Measurements from ENCODE around the gene CELF2. TPM values are rescaled to one million over a fixed set of nuclear protein-coding genes. Genes with fewer than 3 reads are reported as not detected.

Gene CELF2
- total and polyA plus RNA-seq, 2 experiments from 2014 or later, result 16.6 to 26.9 TPM

DNA sequence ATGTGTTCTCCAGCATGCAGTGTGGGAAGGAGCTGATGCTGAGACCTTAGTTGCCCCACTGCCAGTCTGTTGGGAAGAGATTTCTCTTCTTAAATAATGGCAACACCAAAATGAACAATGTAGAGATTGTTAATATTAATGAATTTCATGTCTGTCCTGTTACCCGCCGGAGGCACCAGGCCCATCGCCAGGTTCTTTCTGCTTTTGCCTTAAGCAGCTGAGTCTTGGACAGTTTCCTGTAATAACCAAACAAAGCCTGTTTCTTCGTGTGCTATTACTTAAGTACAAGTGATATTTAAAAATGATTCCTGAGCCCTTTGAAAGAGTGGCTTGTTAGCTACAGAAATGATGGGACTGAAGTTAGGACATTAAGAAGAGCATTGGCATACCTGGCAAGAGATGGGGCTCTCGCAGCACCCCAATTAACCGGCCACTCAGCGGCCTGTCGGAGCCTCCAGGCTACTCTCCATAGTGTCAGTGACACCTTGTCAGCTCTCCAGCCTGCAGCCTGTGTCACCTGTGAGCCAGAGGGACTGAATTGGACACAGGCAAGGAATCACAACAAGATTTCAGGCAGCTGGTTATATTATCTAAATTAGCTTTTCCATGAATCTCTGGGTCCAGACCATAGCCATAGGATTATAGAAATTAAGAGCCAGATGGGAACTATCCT, 142.0 kb downstream of the CELF2 start:
- Histone ChIP-seq H3K9me2 (replicated peaks; ENCODE audit: insufficient read depth) (no peaks in the 10 kb centered on the region), H3K4me1 (ENCODE audit: insufficient read depth) (peaks cover 5% of the 10 kb centered on the region), H3K4me3 (no peak overlapping the region), H3K36me3 (replicated peaks; ENCODE audit: insufficient read depth, low read depth) (no peaks in the 10 kb centered on the region), H3K27me3 (peaks cover 21% of the 10 kb centered on the region), H3K9me3 (ENCODE audit: low read depth) (no peaks in the 10 kb centered on the region), H4K20me1 (ENCODE audit: insufficient read depth, poor library complexity, severe bottlenecking) (no peaks in the 10 kb centered on the region), H3K27ac (no peak overlapping the region), H3K79me2 (no peaks in the 10 kb centered on the region), H2AFZ (no peak overlapping the region), H3K4me2 (no peak overlapping the region)
- WGBS (ENCODE audit: low lambda C conversion rate, missing lambda C conversion rate), result 83% methylated on average over 8 of the region's 8 CpGs
- TF ChIP-seq EZH2 (IDR thresholded peaks at IDR 0.05; ENCODE audit: borderline replicate concordance), result no peak
- TF ChIP-seq EZH2phosphoT487 (IDR thresholded peaks at IDR 0.05; ENCODE audit: low read depth, severe bottlenecking, unreplicated experiment), result no peak
- TF ChIP-seq, protein P1, sequence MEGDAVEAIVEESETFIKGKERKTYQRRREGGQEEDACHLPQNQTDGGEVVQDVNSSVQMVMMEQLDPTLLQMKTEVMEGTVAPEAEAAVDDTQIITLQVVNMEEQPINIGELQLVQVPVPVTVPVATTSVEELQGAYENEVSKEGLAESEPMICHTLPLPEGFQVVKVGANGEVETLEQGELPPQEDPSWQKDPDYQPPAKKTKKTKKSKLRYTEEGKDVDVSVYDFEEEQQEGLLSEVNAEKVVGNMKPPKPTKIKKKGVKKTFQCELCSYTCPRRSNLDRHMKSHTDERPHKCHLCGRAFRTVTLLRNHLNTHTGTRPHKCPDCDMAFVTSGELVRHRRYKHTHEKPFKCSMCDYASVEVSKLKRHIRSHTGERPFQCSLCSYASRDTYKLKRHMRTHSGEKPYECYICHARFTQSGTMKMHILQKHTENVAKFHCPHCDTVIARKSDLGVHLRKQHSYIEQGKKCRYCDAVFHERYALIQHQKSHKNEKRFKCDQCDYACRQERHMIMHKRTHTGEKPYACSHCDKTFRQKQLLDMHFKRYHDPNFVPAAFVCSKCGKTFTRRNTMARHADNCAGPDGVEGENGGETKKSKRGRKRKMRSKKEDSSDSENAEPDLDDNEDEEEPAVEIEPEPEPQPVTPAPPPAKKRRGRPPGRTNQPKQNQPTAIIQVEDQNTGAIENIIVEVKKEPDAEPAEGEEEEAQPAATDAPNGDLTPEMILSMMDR (IDR thresholded peaks at IDR 0.05; ENCODE audit: poor library complexity), result no peak
- no peak for DNase-seq (ENCODE audit: low spot score)

DNA sequence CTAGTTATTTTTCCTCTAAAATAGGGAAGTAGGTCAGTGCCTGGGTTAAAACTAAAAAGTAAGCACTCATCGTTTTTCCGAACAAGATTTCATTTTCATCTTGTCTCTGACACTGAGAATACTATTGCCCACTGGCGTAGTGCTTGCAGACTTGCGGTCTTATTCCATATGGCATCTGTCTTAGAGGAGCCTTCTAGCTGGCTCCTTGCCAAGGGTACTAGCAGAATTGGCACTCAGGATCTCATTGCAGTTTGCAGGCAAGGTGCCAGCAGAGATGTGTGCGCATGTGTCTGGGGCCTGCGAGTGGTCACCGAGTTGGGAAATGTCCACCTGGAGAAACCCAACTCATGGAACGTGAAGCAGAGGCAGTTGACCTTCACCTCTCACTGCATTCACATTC, 143.4 kb downstream of the CELF2 start:
- no peaks in the 10 kb centered on the region for H3K79me2 ChIP-seq
- no peak overlapping the region for H3K4me2 ChIP-seq
- no peak for DNase-seq (ENCODE audit: low spot score)
- no peaks in the 10 kb centered on the region for H3K36me3 ChIP-seq (replicated peaks; ENCODE audit: insufficient read depth, low read depth)
- TF ChIP-seq, protein P1 (IDR thresholded peaks at IDR 0.05; ENCODE audit: poor library complexity), result no peak
- TF ChIP-seq EZH2phosphoT487 (IDR thresholded peaks at IDR 0.05; ENCODE audit: low read depth, severe bottlenecking, unreplicated experiment), result no peak
- no peak for TF ChIP-seq EZH2 (IDR thresholded peaks at IDR 0.05; ENCODE audit: borderline replicate concordance)
- peaks cover 5% of the 10 kb centered on the region for H3K4me1 ChIP-seq (ENCODE audit: insufficient read depth)
- 95% methylated on average over 8 of the region's 8 CpGs for WGBS (ENCODE audit: low lambda C conversion rate, missing lambda C conversion rate)
- peaks cover 22% of the 10 kb centered on the region for H3K27me3 ChIP-seq
- no peak overlapping the region for H2AFZ ChIP-seq
- H3K27ac ChIP-seq, result no peak overlapping the region
- H3K9me2 ChIP-seq (replicated peaks; ENCODE audit: insufficient read depth), result no peaks in the 10 kb centered on the region
- H4K20me1 ChIP-seq (ENCODE audit: insufficient read depth, poor library complexity, severe bottlenecking), result no peaks in the 10 kb centered on the region
- no peak overlapping the region for H3K4me3 ChIP-seq
- H3K9me3 ChIP-seq (ENCODE audit: low read depth), result no peaks in the 10 kb centered on the region

DNA sequence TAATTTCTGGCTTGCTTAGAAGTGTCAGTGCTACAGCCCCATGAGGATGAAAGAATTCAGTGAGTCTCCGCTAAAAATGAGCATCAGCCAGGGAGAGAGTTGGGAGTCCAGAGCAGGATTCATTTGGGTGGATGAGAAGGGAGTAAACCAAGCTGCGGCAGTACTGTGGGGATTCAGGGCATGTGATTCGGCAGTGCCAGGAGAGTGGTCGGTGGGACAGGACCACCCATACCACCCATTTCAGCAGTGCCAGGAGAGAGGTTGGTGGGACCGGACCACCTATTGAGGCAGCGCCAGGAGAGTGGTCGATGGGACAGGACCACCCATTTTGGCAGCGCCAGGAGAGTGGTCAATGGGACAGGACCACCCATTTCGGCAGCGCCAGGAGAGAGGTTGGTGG, 144.2 kb downstream of the CELF2 start:
- Histone ChIP-seq H3K4me3 (no peak overlapping the region), H3K27me3 (peaks cover 30% of the 10 kb centered on the region), H3K9me3 (ENCODE audit: low read depth) (no peaks in the 10 kb centered on the region), H3K27ac (no peak overlapping the region), H3K4me2 (no peak overlapping the region), H3K36me3 (replicated peaks; ENCODE audit: insufficient read depth, low read depth) (no peaks in the 10 kb centered on the region), H2AFZ (no peak overlapping the region), H4K20me1 (ENCODE audit: insufficient read depth, poor library complexity, severe bottlenecking) (no peaks in the 10 kb centered on the region), H3K4me1 (ENCODE audit: insufficient read depth) (peaks cover 5% of the 10 kb centered on the region), H3K79me2 (no peaks in the 10 kb centered on the region), H3K9me2 (replicated peaks; ENCODE audit: insufficient read depth) (no peaks in the 10 kb centered on the region)
- TF ChIP-seq EZH2 (IDR thresholded peaks at IDR 0.05; ENCODE audit: borderline replicate concordance) (no peak), EZH2phosphoT487 (IDR thresholded peaks at IDR 0.05; ENCODE audit: low read depth, severe bottlenecking, unreplicated experiment) (no peak)
- TF ChIP-seq, protein P1 (IDR thresholded peaks at IDR 0.05; ENCODE audit: poor library complexity), result no peak
- DNase-seq (ENCODE audit: low spot score), result no peak
- 98% methylated on average over 10 of the region's 10 CpGs for WGBS (ENCODE audit: low lambda C conversion rate, missing lambda C conversion rate)

Measured in hepatocyte (in vitro differentiated cells).